Hematopoietic multipotent progenitor cell treated with erythropoietin and hydrocortisone succinate and interleukin-3 and kit ligand, for 15 days (in vitro differentiated cells): Measurements from ENCODE around the gene TBPL1.
"Not testable (repeated sequence)": the region's sequence is repeated elsewhere in the genome, so short reads cannot be mapped to it uniquely, and the experiment has no call there.

Experiments used
- DNase-seq: peaks from one replicate; pipeline ENCODE4 v3.0.0-alpha.2; 2015; ENCODE audit warnings: low spot score

Gene TBPL1

DNA sequence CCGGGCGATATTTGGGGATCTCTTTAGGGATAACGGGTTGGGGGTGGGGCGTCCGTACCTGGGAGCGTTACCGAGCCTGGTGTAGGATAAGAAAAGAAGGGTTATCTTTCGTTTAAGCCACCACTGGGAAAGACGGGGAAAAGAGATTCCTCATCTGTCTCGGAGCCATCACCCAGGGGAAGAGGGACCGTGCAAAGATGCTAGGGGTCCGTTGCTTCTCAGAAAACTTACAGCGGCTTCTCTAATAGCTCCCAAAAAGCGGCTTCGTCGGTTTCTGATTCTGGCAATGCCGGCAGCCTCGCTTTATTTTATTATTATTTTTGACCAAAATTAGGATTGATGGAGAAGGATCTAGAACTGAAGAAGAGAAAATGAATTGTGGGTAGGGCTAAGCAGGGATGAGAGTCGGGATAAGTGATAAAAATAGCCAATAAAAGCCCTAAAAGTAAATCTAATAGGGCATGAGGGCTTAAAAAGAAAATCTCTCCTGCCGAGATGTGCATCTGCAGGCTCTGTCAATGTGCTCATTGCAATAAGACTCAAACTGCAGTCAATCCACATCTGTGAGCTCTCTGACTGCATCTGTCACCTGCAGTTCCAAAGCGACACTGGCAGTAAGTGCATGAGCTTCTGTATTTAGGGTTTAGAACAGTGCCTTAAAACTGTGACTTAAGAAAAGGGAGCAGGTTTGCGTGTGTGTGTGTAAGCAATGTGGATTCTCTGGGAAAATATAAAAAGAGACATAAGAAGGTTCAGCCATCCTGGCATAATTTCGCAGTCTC, 801 bp downstream of the TBPL1 start:
- DNase-seq: peak; percentile 52

DNA sequence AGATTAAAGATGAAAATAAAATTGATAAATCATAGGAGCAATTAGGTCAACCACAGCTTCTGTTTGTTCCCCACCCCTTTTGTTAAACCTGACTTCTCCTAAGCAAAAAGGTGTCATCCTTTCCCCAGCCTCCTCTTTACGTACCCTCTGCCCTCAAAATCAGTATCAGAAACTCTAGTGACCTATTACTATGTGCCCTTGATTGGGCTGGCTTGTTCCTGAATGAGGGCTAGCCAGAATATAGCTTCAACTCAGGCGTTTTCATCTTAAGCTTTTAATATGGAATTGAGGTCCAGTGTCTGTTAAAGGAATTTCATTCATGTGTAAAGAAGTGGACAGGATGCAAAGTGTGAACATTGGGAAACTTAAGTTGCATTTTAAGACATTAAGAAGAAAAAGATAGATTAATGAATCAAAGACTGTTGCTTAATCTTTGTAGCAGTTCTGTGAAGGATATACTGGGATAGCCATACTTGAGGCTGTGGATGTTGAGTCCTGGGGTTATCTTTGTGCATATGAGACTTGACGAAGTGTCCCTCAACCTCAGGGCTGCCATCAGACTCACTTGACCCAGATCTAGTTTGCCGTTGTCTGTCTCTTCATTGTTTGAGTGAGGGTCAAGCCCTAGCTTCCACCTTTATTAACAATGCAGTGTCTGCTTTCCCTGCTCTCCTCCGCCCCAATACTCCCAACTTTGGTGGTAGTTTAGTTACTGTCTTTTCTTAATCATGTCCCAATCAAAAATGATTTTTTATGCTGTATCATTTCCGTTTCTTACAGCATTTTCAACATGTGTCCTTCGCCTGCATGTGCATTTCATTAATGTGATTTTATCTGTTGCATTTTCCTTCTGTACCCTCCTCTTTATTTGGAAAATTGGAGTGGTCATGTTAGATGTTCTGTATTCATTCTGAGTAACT, 1.9 kb downstream of the TBPL1 start:
- peak; percentile 39 for DNase-seq

DNA sequence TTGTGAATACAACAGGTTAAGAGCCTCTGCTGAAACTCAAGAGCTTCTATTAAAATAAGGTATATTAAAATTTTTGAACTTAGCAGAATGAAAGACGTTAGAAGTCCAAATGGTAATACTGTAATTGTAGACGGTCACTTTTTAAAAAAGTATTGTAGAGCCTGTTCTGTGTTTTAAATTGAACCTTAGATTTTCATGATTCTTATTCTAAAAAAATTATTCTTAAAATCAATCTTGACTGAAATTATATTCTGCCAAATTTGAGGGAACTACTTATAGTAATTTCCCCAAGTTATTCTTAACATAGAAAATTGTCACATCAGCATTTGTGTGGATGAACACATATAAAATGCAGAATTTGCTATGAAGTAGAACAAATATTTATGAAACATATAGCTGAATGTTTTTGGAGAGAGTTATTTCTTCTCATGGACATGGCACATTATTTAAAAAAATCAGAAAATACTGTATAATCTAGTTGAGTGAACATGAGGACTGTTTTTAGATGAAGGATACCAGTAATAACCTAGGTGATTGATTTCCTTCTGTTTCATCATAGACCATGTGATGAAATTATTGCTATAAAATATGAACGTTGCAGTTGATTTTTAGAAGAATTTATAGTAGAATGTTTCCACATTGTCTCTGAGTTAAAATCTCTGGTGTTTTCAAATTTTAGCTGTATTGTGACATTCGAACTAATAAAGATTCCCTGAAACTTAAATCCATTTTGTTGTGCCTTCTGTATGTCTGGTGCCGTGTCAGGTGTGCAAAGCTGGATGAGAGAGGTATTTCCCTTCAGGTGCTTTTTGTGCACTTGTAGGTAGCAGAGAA, 2.8 kb downstream of the TBPL1 start:
- peak; percentile 36 for DNase-seq

DNA sequence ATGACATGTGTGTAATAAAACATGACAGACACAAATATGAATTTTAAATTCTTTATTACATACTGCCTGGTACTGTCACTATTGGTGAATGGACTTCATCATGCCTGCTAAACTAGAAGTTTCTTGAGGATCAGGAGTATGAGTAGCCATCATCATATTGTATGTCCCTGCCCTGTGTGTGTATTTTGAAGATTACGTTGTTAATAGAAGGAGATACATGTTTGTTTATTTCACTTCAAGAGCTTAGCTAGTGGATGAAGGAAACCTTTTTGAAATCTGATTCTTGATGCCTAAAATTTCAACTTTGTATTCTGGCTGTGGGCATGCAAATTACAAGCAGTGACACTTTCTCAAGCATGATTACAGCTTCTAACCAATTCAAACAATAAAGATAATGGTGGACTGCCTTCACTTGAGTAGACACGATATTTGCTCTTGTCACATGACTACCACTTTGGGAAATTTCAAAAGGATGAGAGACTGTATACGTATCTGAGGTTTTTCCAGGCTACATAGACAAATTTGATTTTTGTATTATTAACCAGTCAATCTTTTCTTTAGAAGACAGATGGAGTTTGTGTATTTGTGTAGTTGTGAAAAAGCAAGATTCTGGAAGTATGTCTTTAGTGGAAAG, 3.5 kb downstream of the TBPL1 start:
- DNase-seq: peak; percentile 43

DNA sequence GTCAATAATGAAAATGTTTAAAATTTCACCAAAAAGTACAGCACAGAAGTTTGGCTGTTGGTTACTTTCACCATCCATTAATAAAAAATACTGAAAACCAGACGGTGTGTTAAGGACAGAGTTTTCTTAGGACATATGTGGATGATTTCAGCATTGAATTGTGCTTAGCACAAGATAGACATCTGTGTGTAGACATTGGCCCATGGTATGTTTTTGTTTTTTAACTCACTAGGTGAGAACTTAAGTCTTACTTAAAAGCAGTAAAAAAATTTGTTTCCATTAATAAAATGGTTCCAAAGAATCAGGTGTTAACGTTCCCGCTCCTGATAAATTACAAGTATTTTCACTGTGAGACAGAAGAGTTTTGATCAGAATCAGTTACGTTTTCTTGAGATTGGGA, 4.2 kb downstream of the TBPL1 start:
- DNase-seq: peak; percentile 27

DNA sequence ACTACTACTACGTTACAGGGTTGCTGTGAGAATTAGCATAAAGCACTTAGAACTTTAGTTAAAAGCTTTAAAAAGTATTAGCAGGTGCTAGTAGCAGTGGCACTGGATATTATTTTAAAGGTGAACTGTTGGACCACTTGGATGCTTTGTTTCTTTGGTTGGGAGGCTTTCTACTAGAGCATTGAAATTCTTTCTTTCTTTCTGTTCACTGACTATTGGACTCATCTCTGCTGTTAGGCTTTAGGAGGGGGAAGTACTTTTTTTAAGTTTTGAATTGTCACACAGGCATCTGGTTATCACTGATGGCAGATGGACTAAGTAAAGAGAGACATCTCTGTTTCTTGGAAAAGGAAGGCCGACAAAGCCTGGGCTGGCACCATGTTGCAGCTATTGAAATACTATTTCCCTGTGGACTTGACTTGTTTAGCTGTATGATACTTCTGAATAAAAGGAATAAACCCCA, 4.8 kb downstream of the TBPL1 start:
- DNase-seq: peak; percentile 87

DNA sequence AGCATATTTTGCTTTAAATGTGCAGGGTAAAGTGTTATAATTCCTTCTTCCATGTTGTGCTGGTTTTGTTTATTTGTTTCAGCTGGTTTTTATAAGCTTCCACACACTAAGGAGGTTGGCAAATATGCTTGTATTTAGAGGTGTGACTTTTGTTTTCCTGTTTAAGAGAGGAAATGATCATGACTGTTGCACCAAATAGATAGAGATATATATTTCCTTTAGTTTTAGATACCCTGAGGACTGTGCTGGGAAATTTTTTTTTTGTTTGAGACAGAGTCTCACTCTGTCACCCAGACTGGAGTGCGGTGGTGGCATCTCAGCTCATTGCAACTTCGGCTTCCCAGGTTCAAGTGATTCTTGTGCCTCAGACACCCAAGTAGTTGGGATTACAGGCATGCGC, 5.8 kb downstream of the TBPL1 start:
- peak; percentile 48 for DNase-seq

DNA sequence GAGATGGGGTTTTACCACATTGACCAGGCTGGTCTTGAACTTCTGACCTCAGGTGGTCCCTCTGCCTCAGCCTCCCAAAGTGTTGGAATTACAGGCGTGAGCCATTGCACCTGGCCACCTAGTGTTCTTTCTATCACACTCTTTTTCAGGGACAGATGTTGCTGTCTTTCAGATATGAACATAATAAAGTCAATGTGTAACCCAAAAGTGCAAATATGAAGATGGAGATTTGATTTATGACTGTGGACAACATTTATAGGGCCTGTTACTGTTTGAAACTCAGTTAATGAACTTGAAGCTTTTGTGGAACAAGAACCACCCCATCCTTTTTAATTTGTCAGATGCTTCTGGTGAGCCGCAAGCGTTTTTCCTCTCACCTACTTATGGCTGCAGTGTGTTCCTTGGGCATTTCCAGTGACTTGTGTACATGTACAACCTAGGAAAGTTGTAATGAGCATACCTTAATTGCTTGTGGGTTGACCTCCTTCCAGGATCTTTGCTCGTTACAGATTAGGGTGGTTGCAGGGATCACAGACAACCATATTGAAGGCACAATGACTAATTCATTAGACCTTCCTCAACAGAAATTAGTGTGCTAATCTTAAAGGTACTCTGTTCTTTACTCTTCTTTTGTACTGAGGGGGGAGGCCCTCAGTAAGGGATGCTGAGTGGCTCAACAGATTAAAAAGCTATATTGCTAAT, 6.8 kb downstream of the TBPL1 start:
- DNase-seq: peak; percentile 72

DNA sequence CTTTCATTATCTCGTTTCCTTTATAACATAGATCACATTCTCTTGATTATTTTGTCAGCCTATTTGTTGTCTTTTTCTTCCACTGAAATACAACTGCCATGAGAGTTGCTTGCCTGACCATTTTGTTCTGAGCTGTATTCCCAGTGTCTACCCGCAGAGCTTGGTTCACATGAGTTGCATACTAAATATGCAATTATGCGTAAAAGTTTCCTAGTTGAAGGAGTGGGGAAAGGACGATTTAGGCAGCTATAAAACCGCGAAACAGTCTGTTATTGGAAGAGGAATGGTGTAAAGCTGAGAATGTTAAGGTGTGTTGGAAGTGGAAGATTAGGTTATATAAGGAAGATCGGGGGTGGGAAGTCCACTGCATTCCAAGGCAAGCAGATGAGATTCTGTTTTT, 8.8 kb downstream of the TBPL1 start:
- no peak for DNase-seq

DNA sequence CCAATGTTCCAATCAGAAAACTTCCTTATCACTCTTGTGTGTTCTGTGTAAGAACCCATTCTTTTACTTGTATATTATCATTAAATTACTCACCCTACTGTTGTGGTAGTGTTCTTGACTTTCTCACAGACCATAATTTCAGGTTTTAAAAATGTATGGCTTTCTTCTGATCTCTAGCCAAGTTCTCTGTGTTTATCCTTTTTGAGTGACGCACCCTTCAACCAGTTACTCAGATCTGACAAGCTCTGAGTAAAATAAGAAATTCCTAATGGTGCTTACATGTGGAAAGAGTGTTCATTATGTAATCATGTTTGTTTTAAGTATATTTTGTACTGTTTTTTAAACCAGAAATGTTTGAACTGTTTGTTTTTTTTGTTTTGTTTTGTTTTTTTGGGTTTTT, 11.0 kb downstream of the TBPL1 start:
- peak; percentile 39 for DNase-seq

DNA sequence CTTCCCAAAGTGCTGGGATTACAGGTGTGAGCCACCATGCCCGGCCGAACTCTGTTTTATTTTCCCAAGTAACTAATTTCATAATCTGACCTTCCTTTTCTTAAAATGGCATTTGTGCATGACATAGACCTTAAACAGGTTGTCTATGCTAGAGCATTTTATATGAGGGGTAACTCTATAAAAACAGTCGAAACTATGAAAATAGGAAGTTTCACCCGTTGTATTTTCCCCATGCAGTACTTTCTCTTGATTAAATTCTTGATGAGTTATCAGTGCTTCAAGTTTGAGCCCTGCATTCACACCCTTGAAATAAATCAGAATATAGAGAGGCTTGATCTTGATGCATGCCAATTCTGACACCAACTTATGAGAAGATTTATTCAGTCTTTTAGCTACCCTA, 11.7 kb downstream of the TBPL1 start:
- no peak for DNase-seq

DNA sequence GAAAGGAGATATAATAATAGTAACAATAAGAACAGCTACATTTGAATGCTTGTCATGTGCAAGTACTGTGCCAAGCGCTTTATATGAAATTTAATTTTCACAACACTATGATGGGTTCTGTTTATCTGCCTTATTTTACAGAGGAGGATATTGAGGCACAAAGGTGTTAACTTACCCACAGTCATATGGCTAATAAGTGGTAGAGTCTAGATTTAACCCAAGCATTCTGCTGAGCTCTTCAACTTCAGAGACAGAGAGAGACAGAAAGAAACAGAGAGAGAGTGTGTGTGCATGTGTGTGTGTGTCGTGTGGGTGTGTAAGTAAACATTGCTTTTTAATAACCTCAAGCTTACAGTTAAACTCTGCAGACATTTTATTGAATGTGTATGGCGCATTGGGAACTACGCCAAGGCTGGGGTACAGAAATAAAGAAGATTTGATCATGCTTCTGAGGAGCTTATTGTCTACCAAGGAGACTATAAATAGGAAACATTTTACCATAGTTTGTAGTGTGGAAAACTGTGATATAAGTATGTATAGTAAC, 12.9 kb downstream of the TBPL1 start:
- no peak for DNase-seq

DNA sequence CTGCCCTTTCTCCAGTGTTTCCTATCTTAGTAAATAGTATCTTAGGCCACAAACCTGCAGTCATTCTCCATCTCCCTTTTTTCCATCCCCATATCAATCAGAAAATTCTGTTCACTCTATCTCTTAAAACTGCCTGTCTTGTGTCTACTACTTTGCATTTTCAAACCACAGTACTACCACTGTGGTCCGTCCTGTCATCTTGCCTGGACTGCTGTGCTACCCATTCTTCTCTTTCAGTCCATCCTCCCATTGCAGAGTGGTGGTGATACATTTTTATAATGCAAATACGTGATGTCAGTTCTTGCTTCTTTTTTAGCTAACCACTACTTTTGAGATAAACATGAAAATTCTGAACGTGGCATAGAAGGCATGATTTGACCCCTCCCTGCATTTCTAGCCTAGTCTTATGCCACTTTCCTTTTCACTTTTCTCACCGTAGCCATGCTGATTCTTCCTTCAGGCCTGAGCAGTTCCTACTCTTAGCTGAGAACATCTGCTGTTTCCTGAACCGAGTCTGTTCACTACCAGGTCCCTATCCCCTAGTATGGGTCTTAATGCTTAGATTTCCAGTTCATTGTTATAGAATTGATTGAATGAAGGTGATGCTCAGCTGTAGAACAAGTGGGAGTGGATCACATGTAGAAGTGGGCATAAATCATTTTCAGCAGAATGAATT, 13.8 kb downstream of the TBPL1 start:
- no peak for DNase-seq

DNA sequence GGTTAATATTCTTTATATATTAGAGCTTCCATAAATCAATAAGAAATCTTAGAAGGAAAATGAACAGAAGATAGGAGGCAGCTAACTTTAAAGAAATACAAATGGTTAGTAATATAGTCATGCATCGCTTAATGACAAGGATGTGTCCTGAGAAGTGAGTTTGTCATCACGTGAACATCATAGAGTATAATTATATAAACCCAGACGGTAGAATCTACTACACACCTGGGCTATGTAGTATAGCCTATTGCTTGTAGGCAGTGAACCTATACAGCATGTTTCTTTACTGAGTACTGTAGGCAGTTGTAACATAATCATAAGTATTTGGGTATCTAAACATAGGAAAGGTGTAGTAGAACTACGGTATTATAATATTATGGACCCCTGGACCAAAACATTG, 14.3 kb downstream of the TBPL1 start:
- DNase-seq: no peak

DNA sequence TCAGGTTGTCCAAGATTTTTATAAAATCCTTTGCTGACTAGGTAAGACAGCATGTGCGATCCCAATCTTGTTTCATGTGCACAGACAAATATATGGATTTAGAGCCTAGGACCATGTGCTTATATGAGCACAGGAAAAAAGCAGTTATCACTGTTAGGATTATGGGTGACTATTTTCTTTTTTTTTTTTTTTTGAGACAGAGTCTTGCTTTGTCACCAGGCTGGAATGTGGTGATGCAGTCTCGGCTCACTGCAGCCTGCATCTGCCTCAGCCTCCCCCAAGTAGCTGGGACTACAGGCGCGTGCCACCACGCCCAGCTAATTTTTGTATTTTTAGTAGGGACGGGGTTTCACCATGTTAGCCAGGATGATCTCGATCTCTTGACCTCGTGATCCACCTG, 14.8 kb downstream of the TBPL1 start:
- DNase-seq: not testable (repeated sequence)

DNA sequence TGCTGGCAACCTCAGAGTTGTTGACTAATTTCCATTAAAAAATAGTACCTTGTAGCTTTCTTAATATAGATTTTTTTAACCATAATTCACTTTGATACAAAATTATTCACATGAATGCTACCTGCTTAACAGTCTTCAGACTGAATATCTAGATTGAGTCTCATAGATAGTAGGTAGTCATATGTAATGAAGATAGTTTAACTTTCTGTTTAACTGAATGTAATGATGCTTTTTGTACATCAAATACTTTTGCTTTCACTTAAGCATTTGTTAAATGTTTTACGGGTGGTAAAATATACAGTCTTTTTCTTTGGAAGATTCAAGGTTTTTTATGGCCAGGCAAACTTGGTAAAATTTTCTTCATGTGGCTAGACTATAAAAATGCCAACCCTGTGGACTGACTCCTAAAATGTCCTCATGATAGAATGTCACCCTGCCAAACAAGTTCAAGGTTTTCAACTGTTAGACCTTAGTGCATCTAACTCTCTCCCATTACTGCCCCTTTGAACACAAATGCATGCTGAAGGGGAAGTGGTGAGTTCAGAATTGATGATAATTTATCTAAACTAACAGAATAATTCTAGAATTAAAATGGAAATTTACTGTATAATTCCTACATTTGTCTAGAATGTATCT, 16.4 kb downstream of the TBPL1 start:
- no peak for DNase-seq

DNA sequence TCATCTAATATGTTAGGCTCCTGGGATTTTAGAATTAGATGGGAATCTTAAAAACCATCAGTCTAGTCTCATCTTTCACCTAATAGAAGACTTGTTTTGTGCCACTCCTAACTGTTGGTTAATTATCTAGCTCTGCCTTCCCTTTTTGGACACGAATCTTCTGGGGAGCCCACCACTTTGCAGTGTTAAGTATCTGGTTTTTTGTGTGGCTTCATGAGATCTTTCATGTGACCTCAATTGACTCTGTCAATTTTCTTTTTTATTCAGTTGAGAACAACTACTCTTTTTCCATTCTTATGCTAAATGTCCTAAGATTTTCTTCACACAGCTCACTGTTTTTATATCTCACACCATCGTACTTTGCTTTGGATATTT, 16.9 kb downstream of the TBPL1 start:
- DNase-seq: no peak

DNA sequence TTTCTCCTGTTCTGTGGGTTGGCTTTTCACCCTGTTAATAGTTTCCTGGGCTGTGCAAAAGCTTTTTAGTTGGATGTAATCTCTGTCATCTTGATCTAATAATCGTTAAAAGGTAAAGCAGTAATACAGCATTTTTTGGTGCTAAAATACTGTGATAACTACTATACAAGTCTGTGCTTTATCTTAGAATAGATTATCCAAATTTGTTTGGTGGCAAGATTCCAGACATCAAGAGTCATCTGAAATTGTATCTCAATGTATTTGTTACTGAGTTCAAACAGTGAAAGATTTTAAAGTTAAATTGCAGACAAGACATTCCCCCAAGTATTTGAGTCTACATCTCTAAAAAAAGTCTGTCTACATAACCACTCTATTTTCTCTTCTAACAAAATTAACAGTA, 18.8 kb downstream of the TBPL1 start:
- DNase-seq: no peak

DNA sequence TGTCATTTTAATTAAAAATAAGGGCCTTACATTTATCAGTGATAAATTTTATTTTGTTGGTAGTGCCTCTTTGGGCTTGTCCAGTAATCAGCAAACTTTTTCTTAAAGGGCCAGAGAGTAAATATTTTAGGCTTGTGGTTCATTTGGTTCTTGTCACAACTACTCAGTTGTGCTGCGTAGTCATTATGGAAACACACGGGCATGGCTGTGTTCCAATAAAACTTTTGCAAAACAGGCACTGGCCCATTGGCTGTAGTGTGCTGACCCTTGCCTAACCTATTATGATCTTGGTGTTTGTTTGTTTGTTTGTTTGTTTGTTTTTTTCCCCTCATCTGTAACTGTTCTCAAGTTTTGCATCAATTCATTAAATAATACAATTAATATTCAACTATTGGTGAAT, 19.4 kb downstream of the TBPL1 start:
- DNase-seq: peak; percentile 30
